HL-60 (cell line): ENCODE measurements around the gene PI4KB.
"Not testable (repeated sequence)": the region's sequence is repeated elsewhere in the genome, so short reads cannot be mapped to it uniquely, and the experiment has no call there.

Experiments used
- DNase-seq, 2 experiments: peaks; one replicate each; pipeline ENCODE4 v3.0.0-alpha.2; 2010 to 2020; ENCODE audit warnings: low read depth in 1 of 2, low spot score in 1 of 2
- H3K27ac ChIP-seq: fragments of 250-450 bp; sonication (Bioruptor Pico); replicated peaks from 2 replicates; pipeline ENCODE4 v1.5.1; 2020; ENCODE audit warnings: mild to moderate bottlenecking, moderate library complexity
- H3K27me3 ChIP-seq: fragments of 250-450 bp; sonication (Bioruptor Pico); 2 replicates; pipeline ENCODE4 v1.5.1; 2021; ENCODE audit warnings: mild to moderate bottlenecking, moderate library complexity; ENCODE audit not compliant: insufficient read depth, poor library complexity, severe bottlenecking
- H3K4me3 ChIP-seq: replicated peaks from 2 replicates; pipeline ENCODE4 v1.5.1; 2011; ENCODE audit warnings: mild to moderate bottlenecking, control low read depth, low read length; ENCODE audit not compliant: insufficient read depth
- GABPA ChIP-seq: IDR thresholded peaks from 2 replicates; pipeline ENCODE4 v1.6.1; 2012; ENCODE audit warnings: low read depth
- POLR2AphosphoS5 ChIP-seq: IDR thresholded peaks from 2 replicates; pipeline ENCODE4 v1.6.1; 2012; ENCODE audit warnings: low read depth
- REST ChIP-seq: IDR thresholded peaks from 2 replicates; pipeline ENCODE4 v1.6.1; 2012; ENCODE audit warnings: low read depth; ENCODE audit not compliant: insufficient replicate concordance
- SPI1 ChIP-seq: IDR thresholded peaks from 2 replicates; pipeline ENCODE4 v1.6.1; 2012; ENCODE audit warnings: low read depth, mild to moderate bottlenecking, borderline replicate concordance
- TF ChIP-seq, protein P1 (sequence below): IDR thresholded peaks from one replicate; pipeline ENCODE4 v1.5.1; 2011; ENCODE audit warnings: low read length, control low read depth, inconsistent platforms; ENCODE audit not compliant: insufficient read depth

PI4KB gene

GRCh38 chr1:151362308-151363155 lies 35.3 kb upstream of the PI4KB start:
- no peak for DNase-seq
- H3K4me3 ChIP-seq, result no peak overlapping the region
- TF ChIP-seq POLR2AphosphoS5 (no peak), REST (no peak), GABPA (no peak), SPI1 (no peak)
- TF ChIP-seq, protein P1, sequence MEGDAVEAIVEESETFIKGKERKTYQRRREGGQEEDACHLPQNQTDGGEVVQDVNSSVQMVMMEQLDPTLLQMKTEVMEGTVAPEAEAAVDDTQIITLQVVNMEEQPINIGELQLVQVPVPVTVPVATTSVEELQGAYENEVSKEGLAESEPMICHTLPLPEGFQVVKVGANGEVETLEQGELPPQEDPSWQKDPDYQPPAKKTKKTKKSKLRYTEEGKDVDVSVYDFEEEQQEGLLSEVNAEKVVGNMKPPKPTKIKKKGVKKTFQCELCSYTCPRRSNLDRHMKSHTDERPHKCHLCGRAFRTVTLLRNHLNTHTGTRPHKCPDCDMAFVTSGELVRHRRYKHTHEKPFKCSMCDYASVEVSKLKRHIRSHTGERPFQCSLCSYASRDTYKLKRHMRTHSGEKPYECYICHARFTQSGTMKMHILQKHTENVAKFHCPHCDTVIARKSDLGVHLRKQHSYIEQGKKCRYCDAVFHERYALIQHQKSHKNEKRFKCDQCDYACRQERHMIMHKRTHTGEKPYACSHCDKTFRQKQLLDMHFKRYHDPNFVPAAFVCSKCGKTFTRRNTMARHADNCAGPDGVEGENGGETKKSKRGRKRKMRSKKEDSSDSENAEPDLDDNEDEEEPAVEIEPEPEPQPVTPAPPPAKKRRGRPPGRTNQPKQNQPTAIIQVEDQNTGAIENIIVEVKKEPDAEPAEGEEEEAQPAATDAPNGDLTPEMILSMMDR, result no peak
- H3K27ac ChIP-seq, result no peak overlapping the region
- H3K27me3 ChIP-seq, result no peaks in the 10 kb centered on the region

GRCh38 chr1:151361883-151362282 lies 34.7 kb upstream of the PI4KB start:
- Histone ChIP-seq H3K27ac (no peak overlapping the region), H3K27me3 (no peaks in the 10 kb centered on the region), H3K4me3 (no peak overlapping the region)
- TF ChIP-seq REST (no peak), SPI1 (peak; percentile 10; the same call in 1 of the 2 replicates), POLR2AphosphoS5 (no peak)
- TF ChIP-seq, protein P1, result no peak
- DNase-seq, result no peak

DNA sequence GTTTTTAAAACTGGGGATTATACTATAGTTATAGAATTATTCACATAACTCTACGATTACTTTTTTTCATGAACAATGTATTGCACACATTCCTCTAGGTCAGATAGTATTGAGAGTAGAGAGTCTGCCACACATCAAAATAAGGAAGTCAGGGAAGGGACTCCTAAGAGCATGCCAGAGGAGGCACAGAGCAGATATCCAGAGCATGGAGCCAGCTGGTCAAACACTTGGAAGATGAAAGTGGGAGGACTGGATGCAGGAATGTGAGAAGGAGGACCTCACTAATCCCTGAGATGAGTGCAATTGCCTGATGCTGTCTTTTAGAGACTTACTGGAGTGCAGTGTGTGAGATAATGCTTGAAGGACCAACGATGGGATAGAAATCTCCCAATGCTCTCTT lies 29.5 kb upstream of the PI4KB start:
- Histone ChIP-seq H3K4me3 (no peak overlapping the region), H3K27me3 (no peaks in the 10 kb centered on the region), H3K27ac (no peak overlapping the region)
- TF ChIP-seq GABPA (no peak), SPI1 (peak; percentile 88)
- DNase-seq, result no peak

DNA sequence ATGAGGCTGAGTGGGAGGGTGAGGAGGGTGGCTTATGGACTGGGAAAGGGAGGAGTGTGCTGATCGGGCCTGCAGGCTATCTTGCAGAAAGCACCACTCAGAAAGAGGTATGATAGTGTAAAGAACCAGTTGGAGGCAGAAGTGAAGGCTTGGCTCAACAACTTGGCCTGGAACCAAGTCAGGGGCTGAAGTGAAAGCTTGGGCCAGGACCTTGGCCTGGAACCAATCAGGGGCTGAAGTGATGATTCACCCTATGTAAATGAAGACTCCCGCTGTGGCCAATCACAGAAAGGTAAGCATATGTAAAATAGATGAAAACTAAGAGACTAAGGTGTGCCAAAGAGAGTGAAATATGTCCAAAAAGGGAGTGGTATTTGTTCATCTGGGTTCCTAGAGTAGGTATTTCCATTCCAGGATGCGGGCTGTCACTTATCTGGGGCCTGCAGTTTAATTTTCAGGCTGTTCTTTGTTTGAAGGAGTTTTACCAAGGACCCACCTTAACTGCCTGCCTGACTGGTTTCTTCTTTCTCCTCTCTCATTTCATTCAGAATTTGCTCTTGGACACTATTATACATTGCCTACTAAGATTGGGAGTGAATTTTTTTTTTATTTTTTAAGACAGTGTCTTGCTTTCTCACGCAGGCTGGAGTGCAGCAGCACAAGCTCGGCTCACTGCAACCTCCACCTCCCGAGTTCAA lies 25.0 kb upstream of the PI4KB start:
- Histone ChIP-seq H3K27ac (no peak overlapping the region), H3K4me3 (no peak overlapping the region), H3K27me3 (no peaks in the 10 kb centered on the region)
- TF ChIP-seq GABPA (no peak), REST (no peak), POLR2AphosphoS5 (no peak), SPI1 (no peak)
- TF ChIP-seq, protein P1, result no peak
- no peak for DNase-seq

DNA sequence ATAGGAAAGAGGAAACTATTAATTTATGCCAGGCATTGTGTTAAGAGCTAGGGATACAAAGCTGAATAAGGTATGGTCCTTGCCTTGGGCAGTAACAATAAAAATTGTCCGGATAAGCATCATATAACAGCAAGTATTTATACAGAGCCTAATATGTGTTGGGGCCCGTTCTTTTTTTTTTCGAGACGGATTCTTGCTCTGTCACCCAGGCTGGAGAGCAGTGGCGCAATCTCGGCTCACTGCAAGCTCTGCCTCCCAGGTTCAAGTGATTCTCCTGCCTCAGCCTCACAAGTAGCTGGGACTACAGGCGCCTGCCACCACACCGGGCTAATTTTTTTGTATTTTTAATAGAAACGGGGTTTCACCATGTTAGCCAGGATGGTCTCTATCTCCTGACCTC lies 23.1 kb upstream of the PI4KB start:
- H3K27me3 ChIP-seq, H3K4me3 ChIP-seq, DNase-seq, H3K27ac ChIP-seq: not testable (repeated sequence)
